Airway epithelial cell (primary cell): ENCODE results near the gene SMARCA2. TPM values are rescaled to one million over a fixed set of nuclear protein-coding genes. Genes with fewer than 3 reads are reported as not detected.

Experiments
- total RNA-seq: library from RNA; depleted of rRNA; stranded (reverse); fragments of >200 nt; gene quantifications from 2 replicates; pipeline ENCODE4 v1.2.3, GENCODE V29; 2015

SMARCA2 gene
- total RNA-seq, result 34.8 and 67.8 TPM in 2 replicates

DNA sequence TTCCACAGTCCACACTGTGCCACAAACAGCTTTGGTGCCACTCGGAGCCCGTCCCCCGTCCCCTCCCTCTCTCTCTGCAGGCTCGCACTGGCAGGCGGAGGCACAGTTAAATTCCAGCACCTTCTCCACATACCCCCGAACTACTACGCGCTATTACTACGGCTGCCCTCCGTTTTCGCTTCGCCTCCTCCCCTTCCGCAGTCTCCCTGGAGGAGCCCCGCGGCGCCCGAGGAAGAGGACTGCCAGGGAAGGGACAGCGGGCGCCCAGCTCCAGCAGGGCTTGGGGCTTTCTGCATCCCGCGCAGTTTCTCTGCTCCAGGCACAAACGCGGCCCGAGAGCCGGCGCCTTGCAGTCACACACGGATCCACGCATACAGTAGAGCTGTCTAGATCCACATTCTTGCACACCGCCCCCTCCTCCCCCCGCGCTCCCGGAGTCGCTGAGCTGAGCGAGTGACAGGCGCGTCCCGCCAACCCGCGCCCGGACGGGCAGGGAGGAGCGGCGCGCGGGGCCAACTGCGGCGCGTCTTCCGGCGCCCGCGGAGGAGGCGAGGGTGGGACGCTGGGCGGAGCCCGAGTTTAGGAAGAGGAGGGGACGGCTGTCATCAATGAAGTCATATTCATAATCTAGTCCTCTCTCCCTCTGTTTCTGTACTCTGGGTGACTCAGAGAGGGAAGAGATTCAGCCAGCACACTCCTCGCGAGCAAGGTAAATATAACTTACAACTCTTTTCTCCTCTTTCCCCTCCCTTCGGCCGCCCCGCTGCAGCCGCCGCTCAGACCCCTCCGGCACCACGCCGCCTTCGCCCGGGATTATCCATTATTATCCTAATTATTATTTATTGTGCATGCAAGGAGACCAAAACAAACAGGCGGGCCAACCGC, at the start of gene SMARCA2:
Gene SMARCA2 (plus strand): TSS at position 652 of the 885 bp plus-strand sequence. CDS start 13,676 bp downstream, outside the sequence.

